ENCODE results near the gene KRT85. TPM values are rescaled to one million over a fixed set of nuclear protein-coding genes. Genes with fewer than 3 reads are reported as not detected.

Gene KRT85
- polyA plus RNA-seq, 1 donor (not counting 4 experiments of a cell fraction or from before 2014, with no cell fraction given): not detected

DNA sequence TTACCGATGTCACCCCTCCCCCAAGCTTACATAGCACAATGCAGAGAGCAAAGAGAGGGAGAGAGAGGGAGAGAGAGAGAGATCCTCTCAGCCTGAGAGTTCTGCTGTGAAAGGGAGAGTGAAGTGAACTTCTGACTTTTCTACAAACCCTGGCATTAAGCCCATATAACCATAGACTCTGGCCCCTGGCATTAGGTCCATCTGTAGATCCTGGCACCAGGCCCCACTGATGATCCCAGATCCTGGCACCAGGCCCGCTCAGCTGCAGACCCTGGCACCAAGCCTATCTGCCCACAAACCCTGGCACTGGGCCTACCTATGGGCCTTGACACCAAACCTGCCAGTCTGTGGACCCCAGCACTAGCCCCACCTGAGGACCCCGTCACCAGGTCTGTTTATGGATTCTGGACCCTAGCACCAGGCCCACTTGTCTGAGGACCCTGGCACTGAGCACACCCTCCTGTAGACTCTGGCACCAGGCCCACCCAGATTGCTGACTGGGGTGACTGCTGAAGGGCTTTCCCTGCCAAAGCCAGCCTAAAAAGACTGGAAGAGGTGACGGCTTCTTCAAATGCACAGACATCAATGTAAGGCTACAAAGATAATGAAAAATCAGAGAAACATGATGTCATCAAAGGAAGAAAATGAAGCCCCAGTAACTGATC lies 31.6 kb downstream of the KRT85 start:
- no peak for TF ChIP-seq CTCF (optimal IDR thresholded peaks at IDR 0.05 in 1 of 3, IDR thresholded peaks at IDR 0.05 in 1 of 3, conservative IDR thresholded peaks at IDR 0.05 in 1 of 3; ENCODE audit: extremely low read depth in 1 of 3, insufficient read depth in 2 of 3, low read length in 3 of 3)
- no peak for TF ChIP-seq EZH2 (IDR thresholded peaks at IDR 0.05; ENCODE audit: low read length)
- no peaks in the 10 kb centered on the region for H3K36me3 ChIP-seq (ENCODE audit: control insufficient read depth in 2 of 2, extremely low read depth in 1 of 2, insufficient read depth in 2 of 2, low read length in 2 of 2)
- no peak for DNase-seq (ENCODE audit: low read depth, low spot score)
- no peak overlapping the region for H3K4me2 ChIP-seq (ENCODE audit: control insufficient read depth, extremely low read depth, insufficient read depth, low read depth, low read length)
- H3K27ac ChIP-seq (ENCODE audit: control insufficient read depth, insufficient read depth, low read length): no peak overlapping the region
- no peaks in the 10 kb centered on the region for H4K20me1 ChIP-seq (ENCODE audit: control insufficient read depth, extremely low read depth, insufficient read depth, low read length)
- no peak overlapping the region for H2AFZ ChIP-seq (ENCODE audit: control insufficient read depth, low read length)
- FAIRE-seq: no peak
- no peak overlapping the region for H3K4me3 ChIP-seq (ENCODE audit: control insufficient read depth in 2 of 3, extremely low read depth in 1 of 3, insufficient read depth in 2 of 3, low read depth in 1 of 3, low read length in 3 of 3)
- peaks cover 12% of the 10 kb centered on the region for H3K4me1 ChIP-seq (ENCODE audit: control insufficient read depth, extremely low read depth, insufficient read depth, low read length)
- H3K9me1 ChIP-seq (ENCODE audit: control insufficient read depth, extremely low read depth, insufficient read depth, low read length): no peaks in the 10 kb centered on the region
- H3K9ac ChIP-seq (ENCODE audit: control insufficient read depth, extremely low read depth, insufficient read depth, low read length): no peak overlapping the region
- H3K79me2 ChIP-seq (ENCODE audit: control insufficient read depth, insufficient read depth, low read length): no peaks in the 10 kb centered on the region
- H3K9me3 ChIP-seq (ENCODE audit: control insufficient read depth, low read depth, low read length): no peaks in the 10 kb centered on the region
- no peaks in the 10 kb centered on the region for H3K27me3 ChIP-seq (ENCODE audit: control insufficient read depth, extremely low read depth, insufficient read depth, low read length)
- dilution Hi-C loops (cut with MboI; ENCODE audit: extremely low pct_ligation_motif_present, low sequenced_read_pairs): no loop called here

DNA sequence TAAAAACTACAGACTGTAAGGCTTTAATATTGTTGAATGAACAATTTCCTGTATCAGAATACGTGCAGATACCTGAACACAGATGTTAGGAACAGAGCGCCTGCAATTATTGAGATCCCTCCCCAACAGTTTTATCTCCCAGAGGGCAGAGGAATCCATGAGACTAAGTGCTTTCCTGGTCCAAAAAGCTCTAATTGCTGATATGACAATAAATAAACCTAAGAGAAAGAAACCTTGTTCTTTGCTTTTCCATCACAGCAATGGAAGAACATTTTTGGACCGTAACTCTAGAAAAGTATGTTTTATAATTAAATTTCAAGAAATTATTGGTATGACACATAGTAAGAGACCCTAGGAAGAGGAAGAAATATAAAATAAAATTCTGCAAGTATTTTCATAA lies 33.1 kb downstream of the KRT85 start:
- Histone ChIP-seq H3K27me3 (ENCODE audit: control insufficient read depth, extremely low read depth, insufficient read depth, low read length) (no peaks in the 10 kb centered on the region), H3K4me1 (ENCODE audit: control insufficient read depth, extremely low read depth, insufficient read depth, low read length) (peaks cover 12% of the 10 kb centered on the region), H3K79me2 (ENCODE audit: control insufficient read depth, insufficient read depth, low read length) (no peaks in the 10 kb centered on the region), H3K9me3 (ENCODE audit: control insufficient read depth, low read depth, low read length) (no peaks in the 10 kb centered on the region), H3K27ac (ENCODE audit: control insufficient read depth, insufficient read depth, low read length) (no peak overlapping the region), H2AFZ (ENCODE audit: control insufficient read depth, low read length) (no peak overlapping the region), H3K9me1 (ENCODE audit: control insufficient read depth, extremely low read depth, insufficient read depth, low read length) (no peaks in the 10 kb centered on the region), H3K4me3 (ENCODE audit: control insufficient read depth in 2 of 3, extremely low read depth in 1 of 3, insufficient read depth in 2 of 3, low read depth in 1 of 3, low read length in 3 of 3) (no peak overlapping the region), H3K4me2 (ENCODE audit: control insufficient read depth, extremely low read depth, insufficient read depth, low read depth, low read length) (no peak overlapping the region), H3K36me3 (ENCODE audit: control insufficient read depth in 2 of 2, extremely low read depth in 1 of 2, insufficient read depth in 2 of 2, low read length in 2 of 2) (no peaks in the 10 kb centered on the region), H3K9ac (ENCODE audit: control insufficient read depth, extremely low read depth, insufficient read depth, low read length) (no peak overlapping the region), H4K20me1 (ENCODE audit: control insufficient read depth, extremely low read depth, insufficient read depth, low read length) (no peaks in the 10 kb centered on the region)
- FAIRE-seq (no peak), DNase-seq (ENCODE audit: low read depth, low spot score) (no peak)
- dilution Hi-C loops (cut with MboI; ENCODE audit: extremely low pct_ligation_motif_present, low sequenced_read_pairs): no loop called here
- TF ChIP-seq CTCF (optimal IDR thresholded peaks at IDR 0.05 in 1 of 3, IDR thresholded peaks at IDR 0.05 in 1 of 3, conservative IDR thresholded peaks at IDR 0.05 in 1 of 3; ENCODE audit: extremely low read depth in 1 of 3, insufficient read depth in 2 of 3, low read length in 3 of 3) (no peak), EZH2 (IDR thresholded peaks at IDR 0.05; ENCODE audit: low read length) (no peak)

Data from keratinocyte (primary cell).